ENCODE data around the gene PALD1.

DNA sequence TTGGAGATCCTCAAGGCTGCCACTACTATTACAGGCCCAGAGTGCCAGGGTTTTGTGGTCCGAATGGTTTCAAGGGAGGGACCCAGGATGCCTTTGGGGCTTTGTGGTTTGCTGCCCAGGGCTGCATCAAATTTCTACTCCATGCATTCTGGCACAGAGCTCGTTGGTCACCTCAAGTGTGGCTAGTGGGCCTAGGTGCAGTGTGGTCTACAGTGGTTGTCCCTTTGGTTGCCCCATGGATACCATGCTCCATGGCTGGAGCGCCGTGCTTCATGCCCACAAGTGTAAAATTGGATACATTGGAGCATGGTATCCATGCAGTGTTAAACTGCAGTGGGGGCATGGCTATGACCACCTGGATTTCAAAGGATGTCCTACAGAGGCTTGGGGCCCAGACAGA, 129.4 kb downstream of the PALD1 start:
- TF ChIP-seq CTCF (IDR thresholded peaks at IDR 0.05): no peak
- no peak for TF ChIP-seq POLR2A (IDR thresholded peaks at IDR 0.05)

Data from thyroid gland (tissue), 4 donors.